Nephron progenitor cell (in vitro differentiated cells): ENCODE data around the gene BUB1B.
A peak's percentile ranks its signal among the peaks of the same experiment; 100 is the strongest.

ENCODE experiments used
- DNase-seq: peaks from one replicate; pipeline ENCODE4 v3.0.0; 2021
- H3K27ac Mint-ChIP-seq: 2 replicates; pipeline ENCODE4 v1.8.0; 2021; ENCODE audit warnings: mild to moderate bottlenecking, moderate library complexity, mixed read lengths
- H3K27me3 Mint-ChIP-seq: 2 replicates; pipeline ENCODE4 v1.8.0; 2021; ENCODE audit warnings: mild to moderate bottlenecking, low read depth, mixed read lengths; ENCODE audit not compliant: poor library complexity
- H3K36me3 Mint-ChIP-seq: 2 replicates; pipeline ENCODE4 v1.8.0; 2021; ENCODE audit warnings: low read depth, mixed read lengths
- H3K4me1 Mint-ChIP-seq: 2 replicates; pipeline ENCODE4 v1.8.0; 2021; ENCODE audit warnings: mixed read lengths
- H3K4me3 Mint-ChIP-seq: 2 replicates; pipeline ENCODE4 v1.8.0; 2021; ENCODE audit warnings: mild to moderate bottlenecking, moderate library complexity, mixed read lengths
- H3K9me3 Mint-ChIP-seq: 2 replicates; pipeline ENCODE4 v1.8.0; 2021; ENCODE audit warnings: mild to moderate bottlenecking, moderate library complexity, mixed read lengths
- TF ChIP-seq, protein P1 (sequence below): fragments of 200-600 bp; sonication (generic); IDR thresholded peaks from 2 replicates; pipeline ENCODE4 v1.5.0; 2021; ENCODE audit warnings: antibody characterized with exemption

Gene BUB1B

DNA sequence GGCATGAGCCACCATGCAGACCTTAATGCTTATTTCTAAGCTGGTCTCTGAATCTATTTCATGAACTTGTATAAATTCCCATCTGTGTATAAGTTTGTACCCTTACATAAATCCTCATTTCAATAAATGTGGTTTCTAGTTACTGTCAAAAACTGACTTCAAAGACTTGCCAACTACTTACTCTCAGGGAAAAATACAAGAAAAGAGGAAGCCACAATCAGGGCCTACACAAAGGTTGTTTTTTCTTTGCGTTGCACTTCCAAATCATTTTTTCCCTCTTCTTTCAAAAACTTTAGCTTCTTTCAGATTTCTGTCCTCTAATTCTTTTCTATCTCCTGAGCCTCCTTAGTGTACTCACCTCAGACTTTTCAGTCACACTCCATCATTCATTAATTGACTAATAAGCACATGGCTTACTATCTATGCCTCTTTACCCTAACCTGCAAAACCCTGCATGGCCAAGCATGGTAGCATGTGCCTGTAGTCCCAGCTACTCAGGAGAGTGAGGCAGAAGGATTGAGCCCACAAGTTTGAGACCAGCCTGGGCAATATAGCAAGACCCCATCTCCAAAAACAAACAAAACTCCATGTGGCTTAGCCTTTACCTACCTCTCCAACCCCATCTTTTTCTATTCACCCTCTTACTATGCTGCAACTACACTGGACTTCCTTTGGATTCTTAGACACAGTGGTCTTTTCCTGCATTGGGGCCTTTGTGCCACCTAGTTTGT, 37.7 kb downstream of the BUB1B start:
- TF ChIP-seq, protein P1, sequence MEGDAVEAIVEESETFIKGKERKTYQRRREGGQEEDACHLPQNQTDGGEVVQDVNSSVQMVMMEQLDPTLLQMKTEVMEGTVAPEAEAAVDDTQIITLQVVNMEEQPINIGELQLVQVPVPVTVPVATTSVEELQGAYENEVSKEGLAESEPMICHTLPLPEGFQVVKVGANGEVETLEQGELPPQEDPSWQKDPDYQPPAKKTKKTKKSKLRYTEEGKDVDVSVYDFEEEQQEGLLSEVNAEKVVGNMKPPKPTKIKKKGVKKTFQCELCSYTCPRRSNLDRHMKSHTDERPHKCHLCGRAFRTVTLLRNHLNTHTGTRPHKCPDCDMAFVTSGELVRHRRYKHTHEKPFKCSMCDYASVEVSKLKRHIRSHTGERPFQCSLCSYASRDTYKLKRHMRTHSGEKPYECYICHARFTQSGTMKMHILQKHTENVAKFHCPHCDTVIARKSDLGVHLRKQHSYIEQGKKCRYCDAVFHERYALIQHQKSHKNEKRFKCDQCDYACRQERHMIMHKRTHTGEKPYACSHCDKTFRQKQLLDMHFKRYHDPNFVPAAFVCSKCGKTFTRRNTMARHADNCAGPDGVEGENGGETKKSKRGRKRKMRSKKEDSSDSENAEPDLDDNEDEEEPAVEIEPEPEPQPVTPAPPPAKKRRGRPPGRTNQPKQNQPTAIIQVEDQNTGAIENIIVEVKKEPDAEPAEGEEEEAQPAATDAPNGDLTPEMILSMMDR, result no peak
- H3K27me3 Mint-ChIP-seq, result no peaks in the 10 kb centered on the region
- H3K27ac Mint-ChIP-seq, result peak overlapping the region; percentile 68
- H3K4me1 Mint-ChIP-seq, result no peaks in the 10 kb centered on the region
- no peak overlapping the region for H3K4me3 Mint-ChIP-seq
- no peaks in the 10 kb centered on the region for H3K9me3 Mint-ChIP-seq
- peaks cover 79% of the 10 kb centered on the region for H3K36me3 Mint-ChIP-seq
- no peak for DNase-seq

DNA sequence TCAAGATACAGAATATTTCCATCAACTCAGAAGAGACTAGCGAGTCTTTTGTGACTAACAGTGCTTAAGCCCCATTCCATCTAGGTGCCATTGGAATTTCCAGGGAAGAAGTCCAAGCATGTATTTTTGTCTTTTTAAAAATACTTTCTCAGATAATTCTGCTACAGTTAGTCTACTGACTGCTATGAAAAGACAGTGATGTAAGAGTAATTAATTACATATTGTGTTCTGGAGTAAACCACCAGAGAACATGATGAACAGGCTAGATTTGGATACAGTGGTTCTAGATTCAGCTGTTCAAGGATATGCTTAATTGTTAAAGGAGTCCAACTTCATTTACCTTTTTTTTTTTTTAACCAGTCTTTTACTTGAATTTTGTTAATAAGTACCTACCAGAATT, 43.2 kb downstream of the BUB1B start:
- Mint-ChIP-seq H3K27ac (no peak overlapping the region), H3K4me1 (no peaks in the 10 kb centered on the region), H3K27me3 (no peaks in the 10 kb centered on the region), H3K9me3 (no peaks in the 10 kb centered on the region), H3K36me3 (peaks cover 68% of the 10 kb centered on the region), H3K4me3 (no peak overlapping the region)
- TF ChIP-seq, protein P1, result no peak
- DNase-seq, result no peak

DNA sequence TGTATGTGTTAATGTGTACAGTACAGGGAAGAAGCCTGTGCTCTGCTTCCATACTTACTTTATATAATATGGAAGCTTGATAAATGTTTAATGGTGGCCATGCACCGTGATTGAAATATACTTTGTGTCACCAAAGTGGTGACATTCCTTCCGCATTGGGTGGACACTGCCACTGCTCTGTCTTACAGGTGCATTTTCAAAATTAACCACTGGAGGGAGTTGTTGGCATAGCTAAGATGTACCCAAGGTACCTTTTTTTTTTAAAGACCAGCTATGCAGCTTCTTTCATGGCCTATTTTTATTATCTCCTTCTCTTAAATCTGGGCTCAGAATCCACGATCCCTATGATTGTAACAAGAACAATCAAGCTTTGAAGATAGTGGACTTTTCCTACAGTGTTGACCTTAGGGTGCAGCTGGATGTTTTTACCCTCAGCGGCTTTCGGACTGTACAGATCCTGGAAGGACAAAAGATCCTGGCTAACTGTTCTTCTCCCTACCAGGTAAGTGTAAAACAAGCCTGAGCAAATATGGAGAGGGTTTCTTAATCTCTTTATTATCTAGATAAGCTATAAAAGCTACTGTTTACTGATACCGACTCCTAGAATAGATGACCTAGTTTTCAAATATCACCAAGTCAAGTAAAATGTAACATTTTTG, 56.4 kb downstream of the BUB1B start:
- TF ChIP-seq, protein P1, result peak; percentile 82
- Mint-ChIP-seq H3K36me3 (peaks cover 54% of the 10 kb centered on the region), H3K27ac (no peak overlapping the region), H3K4me1 (no peaks in the 10 kb centered on the region), H3K4me3 (no peak overlapping the region), H3K9me3 (no peaks in the 10 kb centered on the region), H3K27me3 (no peaks in the 10 kb centered on the region)
- peak; percentile 53 for DNase-seq

DNA sequence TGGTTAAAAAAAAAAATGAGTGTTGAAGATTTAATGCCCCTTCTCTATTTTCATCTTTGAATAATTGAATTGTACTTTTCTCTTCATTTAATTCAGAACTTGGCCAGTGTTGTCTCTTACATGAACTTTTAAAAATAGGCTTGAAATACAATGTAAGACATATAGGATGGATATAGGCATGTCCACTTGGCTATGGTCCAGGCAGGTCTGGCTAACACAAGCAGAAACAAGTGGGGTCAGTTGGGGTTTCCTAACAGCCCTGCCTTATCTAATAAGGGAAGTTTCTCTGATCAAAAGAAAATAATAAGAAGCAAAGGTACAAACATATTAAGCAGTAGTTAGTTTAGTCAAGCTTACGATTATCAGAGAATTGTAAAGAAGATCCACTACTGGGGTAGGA, 58.9 kb downstream of the BUB1B start:
- no peak overlapping the region for H3K4me3 Mint-ChIP-seq
- peaks cover 3% of the 10 kb centered on the region for H3K27me3 Mint-ChIP-seq
- TF ChIP-seq, protein P1, result no peak

DNA sequence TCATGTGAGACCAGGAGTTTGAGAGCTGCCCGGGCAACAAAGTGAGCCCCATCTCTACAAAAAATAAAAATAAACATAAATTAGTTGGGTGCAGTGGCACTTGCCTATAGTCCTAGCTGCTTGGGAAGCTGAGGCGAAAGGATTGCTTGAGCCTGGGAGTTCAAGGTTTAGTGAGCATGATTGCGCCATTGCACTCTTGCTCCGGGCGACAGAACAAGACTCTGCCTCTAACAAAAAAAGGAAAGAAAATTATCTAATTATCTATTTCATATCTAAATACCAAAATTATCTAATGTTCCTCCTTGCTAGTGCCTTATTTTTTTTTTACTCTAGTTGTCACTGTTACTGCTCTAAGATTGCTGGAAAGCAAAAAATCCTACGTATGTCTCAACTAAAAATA, 61.3 kb downstream of the BUB1B start:
- TF ChIP-seq, protein P1, result no peak
- H3K4me1 Mint-ChIP-seq, result no peaks in the 10 kb centered on the region
- H3K36me3 Mint-ChIP-seq, result peaks cover 71% of the 10 kb centered on the region
- H3K27me3 Mint-ChIP-seq, result peaks cover 3% of the 10 kb centered on the region
- no peak overlapping the region for H3K27ac Mint-ChIP-seq
- no peaks in the 10 kb centered on the region for H3K9me3 Mint-ChIP-seq
- DNase-seq, result no peak
- no peak overlapping the region for H3K4me3 Mint-ChIP-seq

More for the DNA sequence above, 58.9 kb downstream of the BUB1B start:
- Mint-ChIP-seq H3K36me3 (peaks cover 69% of the 10 kb centered on the region), H3K27ac (no peak overlapping the region), H3K9me3 (no peaks in the 10 kb centered on the region), H3K4me1 (no peaks in the 10 kb centered on the region)
- no peak for DNase-seq
